WTC11 (cell line): Measurements from ENCODE around the gene TSC22D3. TPM values are rescaled to one million over a fixed set of nuclear protein-coding genes. Genes with fewer than 3 reads are reported as not detected.
A peak's percentile ranks its signal among the peaks of the same experiment; 100 is the strongest.

Experiments
- ATAC-seq: fragments of 200-7000 bp; cut with Tn5 transposase; 2 replicates; pipeline ENCODE4 v1.10.0; 2021; ENCODE audit warnings: mild to moderate bottlenecking, moderate library complexity
- CTCF ChIA-PET: fragments of 300-600 bp; sonication (Branson Sonifier 250); formaldehyde crosslinking; loops from one replicate; lab custom pipeline; 2021; ENCODE audit warnings: antibody characterized with exemption; lab: Charles Lee
- POLR2A ChIA-PET: fragments of 350-600 bp; sonication (Branson Sonifier 250); formaldehyde crosslinking; loops from one replicate; lab custom pipeline; 2021; ENCODE audit warnings: antibody characterized with exemption; lab: Charles Lee
- DNase-seq: peaks from one replicate; pipeline ENCODE4 v3.0.0; 2021; ENCODE audit warnings: low spot score
- H3K27ac Mint-ChIP-seq: 2 replicates; pipeline ENCODE4 v1.8.0; 2021; ENCODE audit warnings: mixed read lengths
- H3K27me3 Mint-ChIP-seq: 2 replicates; pipeline ENCODE4 v1.8.0; 2021; ENCODE audit warnings: low read depth, mild to moderate bottlenecking, moderate library complexity, mixed read lengths
- H3K36me3 Mint-ChIP-seq: 2 replicates; pipeline ENCODE4 v1.8.0; 2021; ENCODE audit warnings: mixed read lengths
- H3K4me1 Mint-ChIP-seq: 2 replicates; pipeline ENCODE4 v1.8.0; 2022; ENCODE audit warnings: mixed read lengths
- H3K4me3 Mint-ChIP-seq: 2 replicates; pipeline ENCODE4 v1.8.0; 2021; ENCODE audit warnings: mild to moderate bottlenecking, moderate library complexity, mixed read lengths
- H3K9me3 Mint-ChIP-seq: 2 replicates; pipeline ENCODE4 v1.8.0; 2021; ENCODE audit warnings: mixed read lengths
- ESRRA ChIP-seq: sonication (generic); formaldehyde crosslinking; IDR thresholded peaks from 2 replicates; pipeline ENCODE4 v1.8.1; 2022; ENCODE audit warnings: mild to moderate bottlenecking, missing genetic modification reagents, borderline replicate concordance
- IRF2 ChIP-seq: sonication (generic); formaldehyde crosslinking; IDR thresholded peaks from 2 replicates; pipeline ENCODE4 v1.8.0; 2022; ENCODE audit warnings: low read depth, missing genetic modification reagents, borderline replicate concordance
- JAZF1 ChIP-seq: fragments of 250-450 bp; sonication (Bioruptor Pico); IDR thresholded peaks from 2 replicates; pipeline ENCODE4 v1.9.0; 2021; ENCODE audit warnings: moderate library complexity, mild to moderate bottlenecking, inconsistent platforms
- KAT7 ChIP-seq: sonication (generic); formaldehyde crosslinking; IDR thresholded peaks from 2 replicates; pipeline ENCODE4 v1.8.1; 2023; ENCODE audit warnings: missing genetic modification reagents, mild to moderate bottlenecking, borderline replicate concordance
- PRRX2 ChIP-seq: fragments of 250-450 bp; sonication (Bioruptor Pico); IDR thresholded peaks from 2 replicates; pipeline ENCODE4 v1.8.0; 2021; ENCODE audit warnings: mild to moderate bottlenecking
- TCF7 ChIP-seq: sonication (generic); formaldehyde crosslinking; IDR thresholded peaks from 2 replicates; pipeline ENCODE4 v1.8.0; 2022; ENCODE audit warnings: mild to moderate bottlenecking, low read depth, missing genetic modification reagents, moderate library complexity
- ZNF138 ChIP-seq: sonication (generic); formaldehyde crosslinking; conservative IDR thresholded peaks from 2 replicates; pipeline ENCODE4 v1.8.1; 2022; ENCODE audit warnings: mild to moderate bottlenecking, moderate library complexity, missing genetic modification reagents
- ZNF396 ChIP-seq: fragments of 250-450 bp; sonication (Bioruptor Pico); IDR thresholded peaks from 2 replicates; pipeline ENCODE4 v1.8.0; 2021; ENCODE audit warnings: mild to moderate bottlenecking, moderate library complexity, borderline replicate concordance
- total RNA-seq: library from RNA; stranded (reverse); gene quantifications from 3 replicates; pipeline ENCODE4 v1.2.3, GENCODE V29; 2021
- TF ChIP-seq, protein P1 (sequence below): fragments of 250-450 bp; sonication (Bioruptor Pico); IDR thresholded peaks from 2 replicates; pipeline ENCODE4 v2.1.2; 2022; ENCODE audit warnings: mild to moderate bottlenecking, moderate library complexity
- TF ChIP-seq, protein P2 (sequence below): sonication (generic); formaldehyde crosslinking; IDR thresholded peaks from 2 replicates; pipeline ENCODE4 v1.8.1; 2023; ENCODE audit warnings: mild to moderate bottlenecking, missing genetic modification reagents, moderate library complexity
- TF ChIP-seq, protein P3 (sequence below): fragments of 250-450 bp; sonication (Bioruptor Pico); conservative IDR thresholded peaks from 2 replicates; pipeline ENCODE4 v1.9.0; 2021; ENCODE audit warnings: mild to moderate bottlenecking
- TF ChIP-seq, protein P4 (sequence below): sonication (generic); formaldehyde crosslinking; IDR thresholded peaks from 2 replicates; pipeline ENCODE4 v1.8.1; 2022; ENCODE audit warnings: mild to moderate bottlenecking, moderate library complexity, missing genetic modification reagents
- TF ChIP-seq, protein P5 (sequence below): sonication (generic); formaldehyde crosslinking; IDR thresholded peaks from 2 replicates; pipeline ENCODE4 v1.8.1; 2022; ENCODE audit warnings: low read depth, mild to moderate bottlenecking, moderate library complexity, missing genetic modification reagents, borderline replicate concordance
- TF ChIP-seq, protein P6 (sequence below): sonication (generic); formaldehyde crosslinking; IDR thresholded peaks from 2 replicates; pipeline ENCODE4 v1.8.0; 2022; ENCODE audit warnings: mild to moderate bottlenecking, missing genetic modification reagents
- TF ChIP-seq, protein P7 (sequence below): fragments of 250-450 bp; sonication (Bioruptor Pico); IDR thresholded peaks from 2 replicates; pipeline ENCODE4 v1.8.0; 2021; ENCODE audit warnings: mild to moderate bottlenecking
- TF ChIP-seq, protein P8 (sequence below): sonication (generic); formaldehyde crosslinking; IDR thresholded peaks from 2 replicates; pipeline ENCODE4 v1.8.1; 2022; ENCODE audit warnings: missing genetic modification reagents, borderline replicate concordance
- TF ChIP-seq, protein P9 (sequence below): sonication (generic); formaldehyde crosslinking; IDR thresholded peaks from 2 replicates; pipeline ENCODE4 v1.8.1; 2023; ENCODE audit warnings: mild to moderate bottlenecking, moderate library complexity, missing genetic modification reagents

TSC22D3 gene
- total RNA-seq, 1 experiment from 2014 or later: 15.7 TPM

DNA sequence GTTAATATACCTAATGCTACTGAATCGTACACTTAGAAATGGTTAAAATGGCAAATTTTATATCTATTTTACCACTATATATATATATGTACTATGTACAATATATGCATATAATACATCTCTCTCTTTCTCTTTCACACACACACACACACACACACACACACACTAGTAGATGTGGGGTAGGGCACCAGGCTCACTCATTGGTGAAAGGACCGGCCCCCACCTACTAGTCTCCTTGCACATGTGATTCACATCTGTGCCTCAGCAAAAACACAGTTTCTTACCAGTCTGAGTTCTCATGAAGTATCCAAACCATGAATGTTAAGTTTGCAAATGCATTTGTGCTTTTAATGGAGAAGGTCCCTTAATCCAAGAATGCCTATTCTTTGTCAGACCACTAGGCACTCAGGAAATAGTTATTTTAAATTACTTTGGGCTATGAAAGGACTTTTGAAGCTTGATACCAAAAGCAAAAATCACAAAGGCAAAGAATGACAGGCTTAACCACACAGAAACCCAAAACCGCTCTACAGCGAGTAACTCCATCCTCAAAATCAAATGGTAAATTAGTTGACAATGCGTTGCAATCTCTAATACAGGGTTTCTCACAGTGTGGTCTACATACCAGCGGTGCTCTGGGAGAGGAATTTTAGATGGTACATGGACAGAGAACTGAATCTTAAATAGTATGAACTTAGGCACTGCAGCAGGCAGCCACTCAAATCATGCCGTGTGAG, 5.8 kb downstream of the TSC22D3 start (continued):
- no peak for TF ChIP-seq TCF7 (CRISPR knock-in tag)
- TF ChIP-seq IRF2: no peak
- TF ChIP-seq, protein P1, sequence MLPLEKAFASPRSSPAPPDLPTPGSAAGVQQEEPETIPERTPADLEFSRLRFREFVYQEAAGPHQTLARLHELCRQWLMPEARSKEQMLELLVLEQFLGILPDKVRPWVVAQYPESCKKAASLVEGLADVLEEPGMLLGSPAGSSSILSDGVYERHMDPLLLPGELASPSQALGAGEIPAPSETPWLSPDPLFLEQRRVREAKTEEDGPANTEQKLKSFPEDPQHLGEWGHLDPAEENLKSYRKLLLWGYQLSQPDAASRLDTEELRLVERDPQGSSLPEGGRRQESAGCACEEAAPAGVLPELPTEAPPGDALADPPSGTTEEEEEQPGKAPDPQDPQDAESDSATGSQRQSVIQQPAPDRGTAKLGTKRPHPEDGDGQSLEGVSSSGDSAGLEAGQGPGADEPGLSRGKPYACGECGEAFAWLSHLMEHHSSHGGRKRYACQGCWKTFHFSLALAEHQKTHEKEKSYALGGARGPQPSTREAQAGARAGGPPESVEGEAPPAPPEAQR (CRISPR knock-in tag): no peak
- TF ChIP-seq, protein P2, sequence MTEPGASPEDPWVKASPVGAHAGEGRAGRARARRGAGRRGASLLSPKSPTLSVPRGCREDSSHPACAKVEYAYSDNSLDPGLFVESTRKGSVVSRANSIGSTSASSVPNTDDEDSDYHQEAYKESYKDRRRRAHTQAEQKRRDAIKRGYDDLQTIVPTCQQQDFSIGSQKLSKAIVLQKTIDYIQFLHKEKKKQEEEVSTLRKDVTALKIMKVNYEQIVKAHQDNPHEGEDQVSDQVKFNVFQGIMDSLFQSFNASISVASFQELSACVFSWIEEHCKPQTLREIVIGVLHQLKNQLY (CRISPR knock-in tag): no peak
- TF ChIP-seq, protein P3, sequence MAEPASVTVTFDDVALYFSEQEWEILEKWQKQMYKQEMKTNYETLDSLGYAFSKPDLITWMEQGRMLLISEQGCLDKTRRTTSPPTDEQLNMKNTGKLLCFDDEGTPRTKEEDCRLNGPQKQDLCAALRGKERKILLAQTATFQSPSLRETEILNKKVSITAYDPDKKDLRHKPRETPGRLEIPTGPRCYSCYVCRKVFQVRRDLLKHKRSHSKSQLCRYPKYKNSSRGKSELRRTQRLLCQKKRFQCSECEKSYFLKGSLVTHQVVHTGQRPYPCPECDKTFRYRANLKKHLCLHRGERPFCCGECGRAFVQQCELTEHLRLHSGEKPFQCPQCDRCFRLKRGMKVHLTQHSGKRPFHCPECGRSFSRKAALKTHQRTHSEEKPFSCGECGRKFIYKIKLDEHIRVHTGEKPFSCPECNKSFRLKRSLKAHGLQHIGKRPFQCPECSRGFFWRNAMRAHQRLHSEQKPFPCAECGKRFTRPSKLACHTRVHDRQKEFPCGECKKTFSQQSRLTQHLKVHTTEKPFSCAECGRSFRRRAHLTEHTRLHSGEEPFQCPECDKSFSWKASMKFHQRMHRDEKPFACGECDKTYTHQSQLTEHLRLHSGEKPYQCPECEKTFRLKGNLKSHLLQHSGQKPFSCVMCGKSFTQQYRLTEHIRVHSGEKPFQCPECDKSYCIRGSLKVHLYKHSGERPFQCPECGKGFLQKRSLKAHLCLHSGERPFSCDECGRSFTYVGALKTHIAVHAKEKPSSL (CRISPR knock-in tag): no peak
- TF ChIP-seq ZNF396 (CRISPR knock-in tag): no peak
- TF ChIP-seq, protein P4, sequence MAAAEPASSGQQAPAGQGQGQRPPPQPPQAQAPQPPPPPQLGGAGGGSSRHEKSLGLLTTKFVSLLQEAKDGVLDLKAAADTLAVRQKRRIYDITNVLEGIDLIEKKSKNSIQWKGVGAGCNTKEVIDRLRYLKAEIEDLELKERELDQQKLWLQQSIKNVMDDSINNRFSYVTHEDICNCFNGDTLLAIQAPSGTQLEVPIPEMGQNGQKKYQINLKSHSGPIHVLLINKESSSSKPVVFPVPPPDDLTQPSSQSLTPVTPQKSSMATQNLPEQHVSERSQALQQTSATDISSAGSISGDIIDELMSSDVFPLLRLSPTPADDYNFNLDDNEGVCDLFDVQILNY: no peak
- TF ChIP-seq, protein P5, sequence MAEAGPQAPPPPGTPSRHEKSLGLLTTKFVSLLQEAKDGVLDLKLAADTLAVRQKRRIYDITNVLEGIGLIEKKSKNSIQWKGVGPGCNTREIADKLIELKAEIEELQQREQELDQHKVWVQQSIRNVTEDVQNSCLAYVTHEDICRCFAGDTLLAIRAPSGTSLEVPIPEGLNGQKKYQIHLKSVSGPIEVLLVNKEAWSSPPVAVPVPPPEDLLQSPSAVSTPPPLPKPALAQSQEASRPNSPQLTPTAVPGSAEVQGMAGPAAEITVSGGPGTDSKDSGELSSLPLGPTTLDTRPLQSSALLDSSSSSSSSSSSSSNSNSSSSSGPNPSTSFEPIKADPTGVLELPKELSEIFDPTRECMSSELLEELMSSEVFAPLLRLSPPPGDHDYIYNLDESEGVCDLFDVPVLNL (CRISPR knock-in tag): no peak
- no peak for TF ChIP-seq KAT7 (CRISPR knock-in tag)

DNA sequence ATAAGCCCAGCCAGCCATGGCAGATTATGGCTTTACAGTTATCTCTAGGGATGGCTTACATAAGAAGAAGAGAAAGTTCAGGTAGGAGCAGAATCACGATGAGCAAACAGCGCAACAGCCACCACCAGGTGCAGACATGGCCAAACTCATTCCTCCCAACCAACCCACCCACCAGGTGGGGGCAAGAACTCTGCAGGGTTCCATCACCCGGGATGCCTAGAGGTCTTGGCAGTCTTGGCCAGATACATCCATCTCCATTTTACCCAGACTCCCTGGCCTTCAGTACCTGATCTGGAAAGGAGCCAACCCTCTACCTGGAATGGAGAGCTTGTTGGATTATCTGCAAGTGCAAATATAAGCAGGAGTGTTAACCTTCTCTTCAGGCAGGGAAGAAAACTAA, 7.5 kb downstream of the TSC22D3 start:
- ATAC-seq (no peak), DNase-seq (no peak)
- TF ChIP-seq PRRX2 (CRISPR knock-in tag): no peak
- no peak for TF ChIP-seq JAZF1
- ChIA-PET CTCF (interaction anchor here (2.4 kb wide), 2 partner anchors 8 to 95 kb away, joined by 10 to 11 read pairs; partner anchors contain the start of gene TSC22D3), POLR2A (no interaction called here)
- no peaks in the 10 kb centered on the region for H3K27me3 Mint-ChIP-seq
- no peak overlapping the region for H3K27ac Mint-ChIP-seq
- no peak overlapping the region for H3K4me3 Mint-ChIP-seq
- H3K36me3 Mint-ChIP-seq: no peaks in the 10 kb centered on the region
- peaks cover 22% of the 10 kb centered on the region for H3K4me1 Mint-ChIP-seq
- no peaks in the 10 kb centered on the region for H3K9me3 Mint-ChIP-seq

DNA sequence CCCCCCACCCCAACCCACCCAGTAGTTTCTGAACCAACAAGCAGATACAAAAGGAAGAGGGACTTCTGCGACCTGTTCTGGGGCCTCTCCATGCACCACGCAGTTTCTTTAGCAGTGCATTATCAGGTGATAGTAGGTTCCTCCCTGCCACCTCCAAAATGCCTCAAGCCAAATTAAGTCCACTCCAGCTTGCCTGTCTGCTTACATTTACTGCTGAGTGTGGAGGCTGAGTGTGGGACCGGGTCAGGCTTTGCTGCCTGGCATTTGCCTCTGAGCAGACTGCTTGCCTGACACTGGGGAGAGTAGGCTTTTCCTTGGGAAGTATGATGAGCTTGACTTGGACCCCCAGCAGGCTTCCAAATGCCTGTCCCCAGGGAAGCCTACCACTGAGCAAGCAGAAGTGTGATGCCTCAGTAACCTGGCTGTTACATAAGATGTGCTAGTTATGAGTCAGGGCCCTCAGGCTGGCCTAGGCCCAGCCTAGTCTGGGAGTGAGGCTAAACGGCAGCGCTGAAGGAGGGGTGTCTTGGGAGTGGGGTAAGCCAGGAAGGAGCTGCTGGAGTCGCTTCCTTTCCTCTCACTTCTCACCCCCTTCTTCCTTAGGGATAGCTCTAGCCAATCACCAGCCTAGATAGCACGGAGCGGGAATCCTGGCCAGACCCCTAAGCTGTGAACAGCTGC, 9.0 kb downstream of the TSC22D3 start:
- Mint-ChIP-seq H3K4me1 (peaks cover 15% of the 10 kb centered on the region), H3K4me3 (no peak overlapping the region), H3K27ac (no peak overlapping the region), H3K9me3 (no peaks in the 10 kb centered on the region), H3K36me3 (no peaks in the 10 kb centered on the region), H3K27me3 (peaks cover under 1% of the 10 kb centered on the region; the same call in 1 of the 2 replicates)
- POLR2A ChIA-PET: no interaction called here
- DNase-seq (no peak), ATAC-seq (peak; percentile 36; the same call in 1 of the 2 replicates)
- CTCF ChIA-PET: interaction anchor here (0.7 to 2.4 kb wide), 6 partner anchors 9 to 964 kb away, joined by 3 to 11 read pairs (median 6); partner anchors contain the start of genes NCBP2L and TSC22D3
- no peak for TF ChIP-seq ESRRA (CRISPR knock-in tag)
- no peak for TF ChIP-seq TCF7 (CRISPR knock-in tag)
- TF ChIP-seq, protein P6, sequence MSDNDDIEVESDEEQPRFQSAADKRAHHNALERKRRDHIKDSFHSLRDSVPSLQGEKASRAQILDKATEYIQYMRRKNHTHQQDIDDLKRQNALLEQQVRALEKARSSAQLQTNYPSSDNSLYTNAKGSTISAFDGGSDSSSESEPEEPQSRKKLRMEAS: no peak
- TF ChIP-seq, protein P7, sequence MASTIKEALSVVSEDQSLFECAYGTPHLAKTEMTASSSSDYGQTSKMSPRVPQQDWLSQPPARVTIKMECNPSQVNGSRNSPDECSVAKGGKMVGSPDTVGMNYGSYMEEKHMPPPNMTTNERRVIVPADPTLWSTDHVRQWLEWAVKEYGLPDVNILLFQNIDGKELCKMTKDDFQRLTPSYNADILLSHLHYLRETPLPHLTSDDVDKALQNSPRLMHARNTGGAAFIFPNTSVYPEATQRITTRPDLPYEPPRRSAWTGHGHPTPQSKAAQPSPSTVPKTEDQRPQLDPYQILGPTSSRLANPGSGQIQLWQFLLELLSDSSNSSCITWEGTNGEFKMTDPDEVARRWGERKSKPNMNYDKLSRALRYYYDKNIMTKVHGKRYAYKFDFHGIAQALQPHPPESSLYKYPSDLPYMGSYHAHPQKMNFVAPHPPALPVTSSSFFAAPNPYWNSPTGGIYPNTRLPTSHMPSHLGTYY (CRISPR knock-in tag): no peak
- TF ChIP-seq, protein P8, sequence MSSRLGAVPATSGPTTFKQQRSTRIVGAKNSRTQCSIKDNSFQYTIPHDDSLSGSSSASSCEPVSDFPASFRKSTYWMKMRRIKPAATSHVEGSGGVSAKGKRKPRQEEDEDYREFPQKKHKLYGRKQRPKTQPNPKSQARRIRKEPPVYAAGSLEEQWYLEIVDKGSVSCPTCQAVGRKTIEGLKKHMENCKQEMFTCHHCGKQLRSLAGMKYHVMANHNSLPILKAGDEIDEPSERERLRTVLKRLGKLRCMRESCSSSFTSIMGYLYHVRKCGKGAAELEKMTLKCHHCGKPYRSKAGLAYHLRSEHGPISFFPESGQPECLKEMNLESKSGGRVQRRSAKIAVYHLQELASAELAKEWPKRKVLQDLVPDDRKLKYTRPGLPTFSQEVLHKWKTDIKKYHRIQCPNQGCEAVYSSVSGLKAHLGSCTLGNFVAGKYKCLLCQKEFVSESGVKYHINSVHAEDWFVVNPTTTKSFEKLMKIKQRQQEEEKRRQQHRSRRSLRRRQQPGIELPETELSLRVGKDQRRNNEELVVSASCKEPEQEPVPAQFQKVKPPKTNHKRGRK: no peak
- TF ChIP-seq ZNF138 (CRISPR knock-in tag): no peak
- TF ChIP-seq, protein P9, sequence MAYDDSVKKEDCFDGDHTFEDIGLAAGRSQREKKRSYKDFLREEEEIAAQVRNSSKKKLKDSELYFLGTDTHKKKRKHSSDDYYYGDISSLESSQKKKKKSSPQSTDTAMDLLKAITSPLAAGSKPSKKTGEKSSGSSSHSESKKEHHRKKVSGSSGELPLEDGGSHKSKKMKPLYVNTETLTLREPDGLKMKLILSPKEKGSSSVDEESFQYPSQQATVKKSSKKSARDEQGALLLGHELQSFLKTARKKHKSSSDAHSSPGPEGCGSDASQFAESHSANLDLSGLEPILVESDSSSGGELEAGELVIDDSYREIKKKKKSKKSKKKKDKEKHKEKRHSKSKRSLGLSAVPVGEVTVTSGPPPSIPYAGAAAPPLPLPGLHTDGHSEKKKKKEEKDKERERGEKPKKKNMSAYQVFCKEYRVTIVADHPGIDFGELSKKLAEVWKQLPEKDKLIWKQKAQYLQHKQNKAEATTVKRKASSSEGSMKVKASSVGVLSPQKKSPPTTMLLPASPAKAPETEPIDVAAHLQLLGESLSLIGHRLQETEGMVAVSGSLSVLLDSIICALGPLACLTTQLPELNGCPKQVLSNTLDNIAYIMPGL (CRISPR knock-in tag): no peak
